ENCODE measurements around the gene HMGN3. TPM values are rescaled to one million over a fixed set of nuclear protein-coding genes. Genes with fewer than 3 reads are reported as not detected.
A peak's percentile ranks its signal among the peaks of the same experiment; 100 is the strongest.

Gene HMGN3
- total RNA-seq, 1 experiment from 2014 or later, result 183 TPM

DNA sequence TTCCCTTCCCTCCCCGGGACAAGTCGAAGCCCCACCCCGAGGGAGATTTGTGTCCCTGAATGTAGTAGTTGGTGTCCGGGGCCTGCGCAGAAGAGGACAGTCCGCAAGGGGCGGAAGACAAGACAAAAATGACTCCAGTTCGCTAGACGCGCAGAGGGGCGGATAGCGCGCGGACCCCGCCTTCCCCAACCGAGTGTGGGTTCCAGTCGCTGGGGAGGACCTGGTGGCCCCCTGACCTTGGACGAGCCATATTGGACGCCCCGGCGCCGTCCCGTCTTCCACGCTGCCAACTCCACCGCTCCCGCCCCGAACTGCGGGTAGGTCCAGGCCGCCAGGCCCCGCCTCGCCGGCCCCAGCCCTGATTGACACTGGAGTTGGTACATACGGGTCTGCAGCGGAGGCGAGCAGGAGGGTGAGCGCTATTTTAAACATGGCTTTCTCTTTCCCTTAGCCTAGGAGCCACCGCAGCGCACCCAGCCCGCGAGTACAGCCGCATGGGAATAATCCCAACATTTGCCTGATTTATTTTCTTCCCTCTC is 802 bp downstream of the HMGN3 start:
- DNase-seq, result peak; percentile 90
- H4K20me1 ChIP-seq (ENCODE audit: control insufficient read depth, insufficient read depth, insufficient read length), result no peaks in the 10 kb centered on the region
- H2BK120ac ChIP-seq (ENCODE audit: low read depth, low read length, poor library complexity, severe bottlenecking), result no peak overlapping the region
- no peaks in the 10 kb centered on the region for H3K79me1 ChIP-seq (ENCODE audit: insufficient read depth, low read depth, low read length, poor library complexity, severe bottlenecking)
- H3T11ph ChIP-seq (ENCODE audit: low read length), result no peak overlapping the region
- no peak overlapping the region; the same call in 1 of the 2 replicates for H3K4ac ChIP-seq (ENCODE audit: low read depth, low read length)
- no CpG with 5 or more reads among the region's 41 CpGs for WGBS (ENCODE audit: extremely low coverage, insufficient read length, low lambda C conversion rate)
- H3K9me3 ChIP-seq (ENCODE audit: control insufficient read depth, low read depth, low read length), result no peaks in the 10 kb centered on the region
- TF ChIP-seq, protein P1, sequence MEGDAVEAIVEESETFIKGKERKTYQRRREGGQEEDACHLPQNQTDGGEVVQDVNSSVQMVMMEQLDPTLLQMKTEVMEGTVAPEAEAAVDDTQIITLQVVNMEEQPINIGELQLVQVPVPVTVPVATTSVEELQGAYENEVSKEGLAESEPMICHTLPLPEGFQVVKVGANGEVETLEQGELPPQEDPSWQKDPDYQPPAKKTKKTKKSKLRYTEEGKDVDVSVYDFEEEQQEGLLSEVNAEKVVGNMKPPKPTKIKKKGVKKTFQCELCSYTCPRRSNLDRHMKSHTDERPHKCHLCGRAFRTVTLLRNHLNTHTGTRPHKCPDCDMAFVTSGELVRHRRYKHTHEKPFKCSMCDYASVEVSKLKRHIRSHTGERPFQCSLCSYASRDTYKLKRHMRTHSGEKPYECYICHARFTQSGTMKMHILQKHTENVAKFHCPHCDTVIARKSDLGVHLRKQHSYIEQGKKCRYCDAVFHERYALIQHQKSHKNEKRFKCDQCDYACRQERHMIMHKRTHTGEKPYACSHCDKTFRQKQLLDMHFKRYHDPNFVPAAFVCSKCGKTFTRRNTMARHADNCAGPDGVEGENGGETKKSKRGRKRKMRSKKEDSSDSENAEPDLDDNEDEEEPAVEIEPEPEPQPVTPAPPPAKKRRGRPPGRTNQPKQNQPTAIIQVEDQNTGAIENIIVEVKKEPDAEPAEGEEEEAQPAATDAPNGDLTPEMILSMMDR (conservative IDR thresholded peaks at IDR 0.05), result peak; percentile 53
- H3K27me3 ChIP-seq (ENCODE audit: insufficient read depth, low read length), result no peaks in the 10 kb centered on the region
- no peak overlapping the region for H4K91ac ChIP-seq (ENCODE audit: insufficient read length, low read depth, low read length)
- H2BK5ac ChIP-seq (ENCODE audit: insufficient read length, low read length), result no peak overlapping the region
- Mint-ChIP-seq H3K9me3 (0 out of 5 replicates have a peak, but pooled peaks cover 0 to 5% of the 10 kb centered on the region in 2 experiments), H3K4me1 (peaks cover 19 to 21% of the 10 kb centered on the region in 2 experiments), H3K36me3 (ENCODE audit: insufficient read depth in 1 of 3, low read depth in 3 of 3) (peaks cover 2 to 18% (median 3%) of the 10 kb centered on the region in 3 experiments), H3K27ac (peak overlapping the region; percentile 92 to 97 (median 96)), H3K4me3 (peak overlapping the region; percentile 96 to 99), H3K27me3 (ENCODE audit: low read depth) (peaks cover 5% of the 10 kb centered on the region; the same call in 1 of the 2 replicates)
- peak overlapping the region; percentile 93 for H3K9ac ChIP-seq (ENCODE audit: extremely low read depth, insufficient read length, low read length)
- H2BK15ac ChIP-seq (ENCODE audit: low read depth, low read length), result no peak overlapping the region
- peaks cover 5% of the 10 kb centered on the region for H3K23me2 ChIP-seq (ENCODE audit: insufficient read length, low read depth, low read length, poor library complexity, severe bottlenecking)
- H4K8ac ChIP-seq (replicated peaks; ENCODE audit: insufficient read length, low read depth, low read length), result no peak overlapping the region
- H2BK20ac ChIP-seq (ENCODE audit: low read depth, low read length, poor library complexity, severe bottlenecking), result no peak overlapping the region
- peak overlapping the region; percentile 84 for H3K18ac ChIP-seq (ENCODE audit: insufficient read length, low read depth, low read length)
- H2BK12ac ChIP-seq (ENCODE audit: insufficient read length, low read depth, low read length), result no peak overlapping the region
- no peak overlapping the region for H4K5ac ChIP-seq (ENCODE audit: insufficient read length, low read depth, low read length)
- peak overlapping the region; percentile 68 for H3K27ac ChIP-seq (ENCODE audit: insufficient read length, low read depth, low read length)
- H3K4me1 ChIP-seq (ENCODE audit: insufficient read depth, low read length), result no peaks in the 10 kb centered on the region
- H2AFZ ChIP-seq (ENCODE audit: low read length), result peak overlapping the region; percentile 34
- H3K4me2 ChIP-seq (ENCODE audit: insufficient read depth, insufficient read length, low read length), result peak overlapping the region; percentile 93
- H3K14ac ChIP-seq (ENCODE audit: insufficient read depth, low read length), result peak overlapping the region; percentile 76
- H3K56ac ChIP-seq (ENCODE audit: insufficient read length, low read depth, low read length), result no peak overlapping the region
- peaks cover 17% of the 10 kb centered on the region; the same call in 1 of the 2 replicates for H3K79me2 ChIP-seq (ENCODE audit: insufficient read depth, low read length)
- H3K23ac ChIP-seq (ENCODE audit: insufficient read length, low read depth, low read length), result no peak overlapping the region
- no peak overlapping the region for H2AK5ac ChIP-seq (ENCODE audit: insufficient read length, low read length)

All from H9 (cell line).